ENCODE measurements around the gene OR2F1. TPM values are rescaled to one million over a fixed set of nuclear protein-coding genes. Genes with fewer than 3 reads are reported as not detected.

The OR2F1 gene
- total RNA-seq, 1 experiment from 2014 or later = not detected

GRCh38 chr7:143974459-143974858 is 19.8 kb downstream of the OR2F1 start:
- H3K4me1 ChIP-seq (ENCODE audit: control insufficient read depth, insufficient read depth, low read length) = no peaks in the 10 kb centered on the region
- DNase-seq (ENCODE audit: low read depth, low spot score) (no peak), ATAC-seq (no peak)
- H3K27me3 ChIP-seq (ENCODE audit: control insufficient read depth, insufficient read depth, low read length) = no peaks in the 10 kb centered on the region
- in situ Hi-C loops (cut with HindIII; ENCODE audit: low pct_unique_long_range_greater_than_20kb, low sequenced_read_pairs) (no loop called here), intact Hi-C loops (cut with micrococcal nuclease; ENCODE audit: unreplicated experiment) (no loop called here)
- no peak overlapping the region for H3K4me3 ChIP-seq (ENCODE audit: low read depth in 2 of 2, low read length in 2 of 2)
- BruUV-seq (replicated peaks) = no TSS peak
- H3K36me3 ChIP-seq (ENCODE audit: control insufficient read depth, insufficient read depth, low read length) = no peaks in the 10 kb centered on the region
- no peak for TF ChIP-seq REST (IDR thresholded peaks at IDR 0.05; ENCODE audit: insufficient read depth in 1 of 2, low read depth in 2 of 2, low read length in 1 of 2)
- TF ChIP-seq TCF7L2 (IDR thresholded peaks at IDR 0.05; ENCODE audit: low read depth, low read length) = no peak
- no peak for TF ChIP-seq POLR2AphosphoS5 (IDR thresholded peaks at IDR 0.05; ENCODE audit: low read depth, low read length)
- no peak for TF ChIP-seq CTCF (IDR thresholded peaks at IDR 0.05)
- TF ChIP-seq SIN3A (IDR thresholded peaks at IDR 0.05; ENCODE audit: borderline replicate concordance, insufficient read depth, low read depth, low read length) = no peak
- H3K9me3 ChIP-seq (ENCODE audit: control insufficient read depth, insufficient read depth, low read depth, low read length) = no peaks in the 10 kb centered on the region
- ChIA-PET POLR2A (no interaction called here), CTCF (no interaction called here)
- no peak overlapping the region for H3K27ac ChIP-seq (ENCODE audit: low read length)

GRCh38 chr7:143975617-143976016 is 21.0 kb downstream of the OR2F1 start:
- H3K4me1 ChIP-seq (ENCODE audit: control insufficient read depth, insufficient read depth, low read length) = no peaks in the 10 kb centered on the region
- ATAC-seq (no peak), DNase-seq (ENCODE audit: low read depth, low spot score) (no peak)
- TF ChIP-seq TCF7L2 (IDR thresholded peaks at IDR 0.05; ENCODE audit: low read depth, low read length) (no peak), CTCF (IDR thresholded peaks at IDR 0.05) (no peak), REST (IDR thresholded peaks at IDR 0.05; ENCODE audit: insufficient read depth in 1 of 2, low read depth in 2 of 2, low read length in 1 of 2) (no peak), POLR2AphosphoS5 (IDR thresholded peaks at IDR 0.05; ENCODE audit: low read depth, low read length) (no peak), SIN3A (IDR thresholded peaks at IDR 0.05; ENCODE audit: borderline replicate concordance, insufficient read depth, low read depth, low read length) (no peak)
- H3K27me3 ChIP-seq (ENCODE audit: control insufficient read depth, insufficient read depth, low read length) = no peaks in the 10 kb centered on the region
- no peaks in the 10 kb centered on the region for H3K9me3 ChIP-seq (ENCODE audit: control insufficient read depth, insufficient read depth, low read depth, low read length)
- H3K4me3 ChIP-seq (ENCODE audit: low read depth in 2 of 2, low read length in 2 of 2) = no peak overlapping the region
- ChIA-PET POLR2A (no interaction called here), CTCF (no interaction called here)
- no peaks in the 10 kb centered on the region for H3K36me3 ChIP-seq (ENCODE audit: control insufficient read depth, insufficient read depth, low read length)
- intact Hi-C loops (cut with micrococcal nuclease; ENCODE audit: unreplicated experiment) = no loop called here
- no peak overlapping the region for H3K27ac ChIP-seq (ENCODE audit: low read length)
- in situ Hi-C loops (cut with HindIII; ENCODE audit: low pct_unique_long_range_greater_than_20kb, low sequenced_read_pairs) = no loop called here
- BruUV-seq (replicated peaks) = no TSS peak

Data from Panc1 (cell line).